Hepatocyte (in vitro differentiated cells): ENCODE results near the gene IPO11. TPM values are rescaled to one million over a fixed set of nuclear protein-coding genes. Genes with fewer than 3 reads are reported as not detected.

Source experiments
- DNase-seq: peaks from one replicate; pipeline ENCODE4 v3.0.0-alpha.2; 2016; ENCODE audit warnings: low spot score
- H2AFZ ChIP-seq: fragments of 200-600 bp; sonication (generic); 2 replicates; pipeline ENCODE4 v1.6.0; 2016; ENCODE audit warnings: antibody characterized with exemption, mild to moderate bottlenecking
- H3K27ac ChIP-seq: fragments of 200-600 bp; sonication (generic); 2 replicates; pipeline ENCODE4 v1.5.1; 2016; ENCODE audit warnings: mild to moderate bottlenecking
- H3K27me3 ChIP-seq: fragments of 200-600 bp; sonication (generic); 2 replicates; pipeline ENCODE4 v1.6.1; 2016
- H3K36me3 ChIP-seq: fragments of 200-600 bp; sonication (generic); replicated peaks from 2 replicates; pipeline ENCODE4 v1.5.1; 2016; ENCODE audit warnings: low read depth; ENCODE audit not compliant: insufficient read depth
- H3K4me1 ChIP-seq: fragments of 200-600 bp; sonication (generic); 2 replicates; pipeline ENCODE4 v1.5.1; 2016; ENCODE audit warnings: mild to moderate bottlenecking, moderate library complexity; ENCODE audit not compliant: insufficient read depth
- H3K4me2 ChIP-seq: fragments of 200-600 bp; sonication (generic); 2 replicates; pipeline ENCODE4 v1.6.0; 2016
- H3K4me3 ChIP-seq: fragments of 200-600 bp; sonication (generic); 2 replicates; pipeline ENCODE4 v1.5.1; 2016; ENCODE audit warnings: mild to moderate bottlenecking
- H3K79me2 ChIP-seq: fragments of 200-600 bp; sonication (generic); 2 replicates; pipeline ENCODE4 v1.6.0; 2017; ENCODE audit warnings: mild to moderate bottlenecking
- H3K9me2 ChIP-seq: fragments of 200-600 bp; sonication (generic); replicated peaks from 2 replicates; pipeline ENCODE4 v1.6.0; 2017; ENCODE audit warnings: mild to moderate bottlenecking; ENCODE audit not compliant: insufficient read depth
- H3K9me3 ChIP-seq: fragments of 200-600 bp; sonication (generic); 2 replicates; pipeline ENCODE4 v1.5.1; 2016; ENCODE audit warnings: low read depth, mild to moderate bottlenecking
- H4K20me1 ChIP-seq: fragments of 200-600 bp; sonication (generic); 2 replicates; pipeline ENCODE4 v1.6.0; 2016; ENCODE audit warnings: mild to moderate bottlenecking; ENCODE audit not compliant: insufficient read depth, poor library complexity, severe bottlenecking
- CTCF ChIP-seq: fragments of 200-600 bp; sonication (generic); IDR thresholded peaks from 2 replicates; pipeline ENCODE4 v1.5.1; 2016; ENCODE audit warnings: antibody characterized with exemption, mild to moderate bottlenecking; ENCODE audit not compliant: poor library complexity
- EZH2 ChIP-seq: fragments of 200-600 bp; sonication (generic); IDR thresholded peaks from 2 replicates; pipeline ENCODE4 v1.6.1; 2016; ENCODE audit warnings: antibody characterized with exemption, mild to moderate bottlenecking, borderline replicate concordance
- EZH2phosphoT487 ChIP-seq: fragments of 200-600 bp; sonication (generic); IDR thresholded peaks from one replicate; pipeline ENCODE4 v1.6.1; 2018; ENCODE audit warnings: antibody characterized with exemption, mild to moderate bottlenecking, low read depth, moderate library complexity; ENCODE audit not compliant: unreplicated experiment, severe bottlenecking
- WGBS: methylation state at CpG from one replicate; pipeline ENCODE4 v1.1.6; 2016; ENCODE audit warnings: low lambda C conversion rate; ENCODE audit errors: missing lambda C conversion rate; 5-methylcytosine and 5-hydroxymethylcytosine counted together
- polyA plus RNA-seq: library from polyadenylated mRNA; unstranded; fragments of >200 nt; fragmentation: Nextera tagmentation; extraction: Ambion mirVana; gene quantifications from 2 replicates; pipeline ENCODE4 v1.2.1, GENCODE V29; 2016
- total RNA-seq: library from RNA; depleted of rRNA; stranded (reverse); fragments of >200 nt; gene quantifications from 2 replicates; pipeline ENCODE4 v1.2.3, GENCODE V29; 2014

IPO11 gene
- total and polyA plus RNA-seq, 2 experiments from 2014 or later: 10.3 to 24.2 TPM

GRCh38 chr5:62475072-62475471 is 62.5 kb downstream of the IPO11 start:
- TF ChIP-seq EZH2phosphoT487 (no peak), EZH2 (no peak)
- DNase-seq: no peak
- no peaks in the 10 kb centered on the region for H3K9me2 ChIP-seq
- H3K4me2 ChIP-seq: no peak overlapping the region
- no peaks in the 10 kb centered on the region for H4K20me1 ChIP-seq
- no peaks in the 10 kb centered on the region for H3K9me3 ChIP-seq
- no peaks in the 10 kb centered on the region for H3K79me2 ChIP-seq
- no peak overlapping the region for H3K27ac ChIP-seq
- H2AFZ ChIP-seq: no peak overlapping the region
- no peak overlapping the region for H3K4me3 ChIP-seq
- no peaks in the 10 kb centered on the region for H3K27me3 ChIP-seq
- no peaks in the 10 kb centered on the region for H3K36me3 ChIP-seq
- no peaks in the 10 kb centered on the region for H3K4me1 ChIP-seq
- WGBS: 90% methylated on average over 9 of the region's 9 CpGs

- H3K9me3 ChIP-seq: no peaks in the 10 kb centered on the region
- DNase-seq: no peak
- WGBS: 87% methylated on average over 2 of the region's 2 CpGs
- no peaks in the 10 kb centered on the region for H4K20me1 ChIP-seq
- H2AFZ ChIP-seq: no peak overlapping the region
- TF ChIP-seq EZH2 (no peak), CTCF (no peak), EZH2phosphoT487 (no peak)
- no peaks in the 10 kb centered on the region for H3K79me2 ChIP-seq
- H3K36me3 ChIP-seq: no peaks in the 10 kb centered on the region
- no peak overlapping the region for H3K27ac ChIP-seq
- no peak overlapping the region for H3K4me3 ChIP-seq
- no peaks in the 10 kb centered on the region for H3K27me3 ChIP-seq
- H3K9me2 ChIP-seq: no peaks in the 10 kb centered on the region
- H3K4me2 ChIP-seq: no peak overlapping the region
- H3K4me1 ChIP-seq: no peaks in the 10 kb centered on the region
Observed at GRCh38 chr5:62477801-62478200, 65.2 kb downstream of the IPO11 start.

GRCh38 chr5:62483556-62483955 is 71.0 kb downstream of the IPO11 start:
- Histone ChIP-seq H3K9me2 (no peaks in the 10 kb centered on the region), H3K79me2 (no peaks in the 10 kb centered on the region), H3K27me3 (no peaks in the 10 kb centered on the region), H3K4me3 (no peak overlapping the region), H3K4me2 (no peak overlapping the region), H3K4me1 (no peaks in the 10 kb centered on the region), H3K36me3 (no peaks in the 10 kb centered on the region), H3K9me3 (no peaks in the 10 kb centered on the region), H4K20me1 (no peaks in the 10 kb centered on the region), H3K27ac (no peak overlapping the region), H2AFZ (no peak overlapping the region)
- TF ChIP-seq CTCF: no peak
- no peak for TF ChIP-seq EZH2phosphoT487
- TF ChIP-seq EZH2: no peak
- DNase-seq: no peak
- WGBS: 73% methylated on average over 2 of the region's 2 CpGs

GRCh38 chr5:62486672-62487071 is 74.1 kb downstream of the IPO11 start:
- no peak overlapping the region for H3K4me2 ChIP-seq
- H2AFZ ChIP-seq: no peak overlapping the region

More at GRCh38 chr5:62486672-62487071, 74.1 kb downstream of the IPO11 start:
- Histone ChIP-seq H4K20me1 (no peaks in the 10 kb centered on the region), H3K27ac (no peak overlapping the region), H3K9me2 (no peaks in the 10 kb centered on the region), H3K4me1 (no peaks in the 10 kb centered on the region), H3K4me3 (no peak overlapping the region), H3K36me3 (no peaks in the 10 kb centered on the region), H3K79me2 (no peaks in the 10 kb centered on the region), H3K9me3 (no peaks in the 10 kb centered on the region), H3K27me3 (no peaks in the 10 kb centered on the region)
- no peak for TF ChIP-seq EZH2
- TF ChIP-seq EZH2phosphoT487: no peak
- TF ChIP-seq CTCF: no peak
- no peak for DNase-seq
- WGBS: 97% methylated on average over 1 of the region's 1 CpG
